ENCODE data around the gene POLR2E.

DNA sequence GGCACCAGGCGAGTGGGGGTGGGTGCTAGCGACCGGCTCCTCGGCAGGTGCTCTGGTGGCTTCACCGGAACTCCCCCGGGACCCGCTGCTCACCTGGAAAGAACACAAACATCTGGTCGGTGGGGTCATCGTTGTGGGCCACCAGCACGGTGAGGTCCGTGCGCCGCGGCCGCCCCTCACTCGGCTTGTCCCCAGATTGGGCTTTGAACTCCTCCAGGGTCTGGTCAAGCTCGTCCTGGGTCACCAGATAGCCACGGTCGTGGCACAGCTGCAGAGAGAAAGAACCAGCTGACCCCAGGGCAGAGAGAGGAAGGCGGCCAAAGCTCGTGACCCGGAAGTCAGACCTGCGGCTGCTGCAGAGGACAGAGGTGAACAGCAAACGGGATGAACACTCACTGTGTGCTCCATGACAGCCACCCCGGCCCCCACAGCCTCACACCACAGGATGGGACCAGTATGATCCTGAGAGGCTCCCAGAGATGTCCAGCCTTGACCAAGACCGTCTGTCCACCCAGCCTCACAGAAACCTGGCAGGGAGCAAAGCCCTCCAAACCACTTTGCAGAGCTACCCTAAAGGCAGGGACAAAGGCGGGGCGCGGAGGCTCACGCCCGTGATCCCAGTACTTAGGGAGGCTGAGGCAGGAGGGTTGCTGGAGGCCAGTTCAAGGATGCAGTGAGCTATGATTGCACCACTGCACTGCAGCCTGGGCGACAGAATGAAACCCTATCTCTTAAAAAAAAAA, 1.2 kb downstream of the POLR2E start:
- no peak for TF ChIP-seq POLR2A (IDR thresholded peaks at IDR 0.05)
- TF ChIP-seq, protein P1, sequence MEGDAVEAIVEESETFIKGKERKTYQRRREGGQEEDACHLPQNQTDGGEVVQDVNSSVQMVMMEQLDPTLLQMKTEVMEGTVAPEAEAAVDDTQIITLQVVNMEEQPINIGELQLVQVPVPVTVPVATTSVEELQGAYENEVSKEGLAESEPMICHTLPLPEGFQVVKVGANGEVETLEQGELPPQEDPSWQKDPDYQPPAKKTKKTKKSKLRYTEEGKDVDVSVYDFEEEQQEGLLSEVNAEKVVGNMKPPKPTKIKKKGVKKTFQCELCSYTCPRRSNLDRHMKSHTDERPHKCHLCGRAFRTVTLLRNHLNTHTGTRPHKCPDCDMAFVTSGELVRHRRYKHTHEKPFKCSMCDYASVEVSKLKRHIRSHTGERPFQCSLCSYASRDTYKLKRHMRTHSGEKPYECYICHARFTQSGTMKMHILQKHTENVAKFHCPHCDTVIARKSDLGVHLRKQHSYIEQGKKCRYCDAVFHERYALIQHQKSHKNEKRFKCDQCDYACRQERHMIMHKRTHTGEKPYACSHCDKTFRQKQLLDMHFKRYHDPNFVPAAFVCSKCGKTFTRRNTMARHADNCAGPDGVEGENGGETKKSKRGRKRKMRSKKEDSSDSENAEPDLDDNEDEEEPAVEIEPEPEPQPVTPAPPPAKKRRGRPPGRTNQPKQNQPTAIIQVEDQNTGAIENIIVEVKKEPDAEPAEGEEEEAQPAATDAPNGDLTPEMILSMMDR (IDR thresholded peaks at IDR 0.05) = no peak
